Vagina (tissue), 2 donors: Measurements from ENCODE around the gene RAB27A. TPM values are rescaled to one million over a fixed set of nuclear protein-coding genes. Genes with fewer than 3 reads are reported as not detected.
"Not testable (repeated sequence)": the region's sequence is repeated elsewhere in the genome, so short reads cannot be mapped to it uniquely, and the experiment has no call there.

Source experiments
- DNase-seq, 2 donors: peaks; one replicate each; pipeline ENCODE4 v3.0.0-alpha.2; 2017; ENCODE audit errors: extremely low spot score in 2 of 2
- H3K27ac ChIP-seq: fragments of 200-600 bp; sonication (generic); one replicate; pipeline ENCODE4 v1.5.1; 2019
- H3K27me3 ChIP-seq: fragments of 200-600 bp; sonication (generic); one replicate; pipeline ENCODE4 v1.5.1; 2019
- H3K36me3 ChIP-seq, 2 donors: fragments of 200-600 bp; sonication (generic); one replicate each; pipeline ENCODE4 v1.5.1; 2017 to 2019
- H3K4me1 ChIP-seq: fragments of 200-600 bp; sonication (generic); one replicate; pipeline ENCODE4 v1.5.1; 2019
- H3K4me3 ChIP-seq, 2 donors: fragments of 200-600 bp; sonication (generic); 1 replicate in 1 of 2; 2 replicates in 1 of 2; pipeline ENCODE4 v1.5.1; 2016 to 2019
- H3K9me3 ChIP-seq: fragments of 200-600 bp; sonication (generic); one replicate; pipeline ENCODE4 v1.5.1; 2019
- POLR2A ChIP-seq, 2 donors: fragments of 450-650 bp; IDR thresholded peaks; one replicate each; pipeline ENCODE4 v1.6.1; 2017; ENCODE audit warnings: antibody characterized with exemption in 2 of 2, mild to moderate bottlenecking in 2 of 2, moderate library complexity in 2 of 2
- POLR2AphosphoS5 ChIP-seq, 2 donors: sonication (generic); formaldehyde crosslinking; IDR thresholded peaks; one replicate each; pipeline ENCODE4 v1.9.0; 2017; ENCODE audit warnings: antibody characterized with exemption in 2 of 2, mild to moderate bottlenecking in 2 of 2, low read depth in 1 of 2; ENCODE audit not compliant: insufficient read depth in 1 of 2
- intact Hi-C: fragments of 100-400 bp; cut with DNase I; formaldehyde crosslinking; loops from one replicate; pipeline ENCODE4 v1.15.1; 2023
- total RNA-seq: library from RNA; depleted of rRNA; stranded (reverse); fragments of >200 nt; gene quantifications from one replicate; pipeline ENCODE4 v1.2.3, GENCODE V29; 2016
- TF ChIP-seq, protein P1 (sequence below), 3 experiments: fragments of 450-650 bp in 2 of 3; fragments of 200-600 bp in 1 of 3; sonication (generic) in 1 of 3; IDR thresholded peaks; one replicate each; pipeline ENCODE4 v1.5.1; 2017 to 2019; ENCODE audit warnings: antibody characterized with exemption in 3 of 3, mild to moderate bottlenecking in 2 of 3, moderate library complexity in 2 of 3

RAB27A gene
- total RNA-seq, 1 donor from 2014 or later, result 29.5 TPM

DNA sequence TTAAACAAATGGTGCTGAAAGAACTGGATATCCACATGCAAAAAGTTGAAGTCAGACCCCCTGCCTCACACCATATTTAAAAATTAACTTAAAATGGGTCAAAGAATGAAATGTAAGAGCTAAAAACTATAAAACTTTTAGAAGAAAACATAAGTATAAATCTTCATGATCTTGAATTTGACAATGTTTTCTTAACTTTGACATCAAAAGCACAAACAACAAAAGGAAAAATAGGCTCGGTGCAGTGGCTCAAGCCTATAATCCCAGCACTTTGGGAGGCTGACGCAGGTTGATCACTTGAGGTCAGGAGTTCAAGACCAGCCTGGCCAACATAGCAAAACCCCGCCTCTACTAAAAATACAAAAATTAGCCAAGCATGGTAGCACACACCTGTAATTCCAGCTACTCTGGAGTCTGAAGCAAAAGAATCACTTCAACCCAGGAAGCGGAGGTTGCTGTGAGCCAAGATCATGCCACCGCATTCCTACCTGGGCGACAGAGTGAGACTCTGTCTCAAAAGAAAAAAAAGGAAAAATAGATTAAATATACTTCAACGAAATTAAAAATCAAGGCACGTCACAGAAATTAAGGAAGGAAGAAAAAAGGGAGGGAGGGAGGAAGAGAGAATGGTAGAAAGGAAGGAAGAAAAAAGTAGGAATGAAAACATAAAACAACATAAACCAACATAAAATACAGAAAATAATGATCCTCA lies 1.5 kb downstream of the RAB27A start:
- H3K9me3 ChIP-seq, result no peaks in the 10 kb centered on the region
- peaks cover 22% of the 10 kb centered on the region for H3K4me1 ChIP-seq
- peak in 1 of 2 donors; percentile 25 for DNase-seq
- TF ChIP-seq, protein P1, sequence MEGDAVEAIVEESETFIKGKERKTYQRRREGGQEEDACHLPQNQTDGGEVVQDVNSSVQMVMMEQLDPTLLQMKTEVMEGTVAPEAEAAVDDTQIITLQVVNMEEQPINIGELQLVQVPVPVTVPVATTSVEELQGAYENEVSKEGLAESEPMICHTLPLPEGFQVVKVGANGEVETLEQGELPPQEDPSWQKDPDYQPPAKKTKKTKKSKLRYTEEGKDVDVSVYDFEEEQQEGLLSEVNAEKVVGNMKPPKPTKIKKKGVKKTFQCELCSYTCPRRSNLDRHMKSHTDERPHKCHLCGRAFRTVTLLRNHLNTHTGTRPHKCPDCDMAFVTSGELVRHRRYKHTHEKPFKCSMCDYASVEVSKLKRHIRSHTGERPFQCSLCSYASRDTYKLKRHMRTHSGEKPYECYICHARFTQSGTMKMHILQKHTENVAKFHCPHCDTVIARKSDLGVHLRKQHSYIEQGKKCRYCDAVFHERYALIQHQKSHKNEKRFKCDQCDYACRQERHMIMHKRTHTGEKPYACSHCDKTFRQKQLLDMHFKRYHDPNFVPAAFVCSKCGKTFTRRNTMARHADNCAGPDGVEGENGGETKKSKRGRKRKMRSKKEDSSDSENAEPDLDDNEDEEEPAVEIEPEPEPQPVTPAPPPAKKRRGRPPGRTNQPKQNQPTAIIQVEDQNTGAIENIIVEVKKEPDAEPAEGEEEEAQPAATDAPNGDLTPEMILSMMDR (IDR thresholded peaks at IDR 0.05), result no peak
- TF ChIP-seq POLR2AphosphoS5 (IDR thresholded peaks at IDR 0.05; ENCODE audit: insufficient read depth in 1 of 2, low read depth in 1 of 2) (no peak), POLR2A (IDR thresholded peaks at IDR 0.05) (no peak)
- intact Hi-C loops, result no loop called here
- H3K36me3 ChIP-seq, result no peaks in the 10 kb centered on the region
- H3K27ac ChIP-seq, result peak overlapping the region; percentile 91
- H3K27me3 ChIP-seq, result no peaks in the 10 kb centered on the region
- peak overlapping the region in 1 of 2 donors; percentile 76 for H3K4me3 ChIP-seq

DNA sequence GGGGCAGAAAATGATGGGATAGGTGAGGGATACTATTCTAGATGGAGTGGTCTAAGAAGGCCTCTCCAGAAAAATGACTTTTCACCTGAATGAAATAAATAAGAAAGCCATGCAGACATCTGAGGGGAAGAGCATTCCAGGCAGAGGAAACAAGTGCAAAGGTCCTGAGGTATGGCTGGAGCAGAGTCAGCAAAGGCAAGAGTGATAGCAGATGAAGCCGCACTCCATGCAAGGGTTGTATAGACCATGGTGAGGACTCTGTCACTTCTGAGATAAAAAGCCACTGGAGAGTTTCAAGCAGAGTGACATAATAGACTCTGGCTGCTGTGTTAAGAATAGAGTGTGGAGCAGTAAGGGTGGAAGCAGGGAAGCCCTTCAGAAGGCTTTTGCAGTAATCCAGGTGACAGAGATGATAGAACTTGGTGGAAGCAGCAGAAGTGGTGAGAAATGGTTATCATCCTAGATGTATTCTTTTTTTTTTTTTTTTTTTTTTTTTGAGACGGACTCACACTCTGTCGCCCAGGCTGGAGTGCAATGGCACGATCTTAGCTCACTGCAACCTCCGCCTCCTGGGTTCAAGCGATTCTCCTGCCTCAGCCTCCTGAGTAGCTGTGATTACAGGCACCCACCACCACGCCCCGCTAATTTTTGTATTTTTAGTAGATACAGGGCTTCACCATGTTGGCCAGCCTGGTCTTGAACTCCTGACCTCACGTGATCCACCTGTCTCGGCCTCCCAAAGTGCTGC lies 3.0 kb downstream of the RAB27A start:
- H3K27me3 ChIP-seq, intact Hi-C loops, H3K27ac ChIP-seq, H3K36me3 ChIP-seq, H3K4me3 ChIP-seq, H3K9me3 ChIP-seq: not testable (repeated sequence)
- peak in 1 of 2 donors; percentile 34 for DNase-seq
- H3K4me1 ChIP-seq, result peaks cover 37% of the 10 kb centered on the region

DNA sequence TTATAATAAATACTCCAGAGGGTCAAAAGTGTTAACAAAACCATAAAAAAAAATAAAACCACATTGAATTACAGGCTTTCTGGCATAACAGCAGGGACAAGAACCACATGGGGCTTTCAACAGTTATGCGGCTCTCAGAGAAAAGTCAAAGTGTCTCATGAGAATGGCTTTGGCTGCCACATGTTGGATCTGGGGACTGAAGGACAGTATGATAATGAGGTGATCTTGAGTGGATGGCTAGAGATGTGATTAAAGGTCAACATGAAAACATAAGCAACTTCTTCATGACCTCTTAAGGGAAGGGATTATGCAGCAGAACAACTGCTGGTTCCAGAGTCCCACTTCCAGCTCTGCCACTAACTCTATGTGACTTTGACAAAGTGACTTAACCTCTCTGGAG lies 5.2 kb downstream of the RAB27A start:
- H3K9me3 ChIP-seq, result no peaks in the 10 kb centered on the region
- peak in 1 of 2 donors; percentile 32 for DNase-seq
- H3K4me3 ChIP-seq, result no peak overlapping the region
- TF ChIP-seq, protein P1 (IDR thresholded peaks at IDR 0.05), result no peak
- TF ChIP-seq POLR2A (IDR thresholded peaks at IDR 0.05), result no peak
- no peak for TF ChIP-seq POLR2AphosphoS5 (IDR thresholded peaks at IDR 0.05; ENCODE audit: insufficient read depth in 1 of 2, low read depth in 1 of 2)
- H3K36me3 ChIP-seq, result no peaks in the 10 kb centered on the region
- intact Hi-C loops, result no loop called here
- no peaks in the 10 kb centered on the region for H3K27me3 ChIP-seq
- H3K27ac ChIP-seq, result no peak overlapping the region
- peaks cover 42% of the 10 kb centered on the region for H3K4me1 ChIP-seq

DNA sequence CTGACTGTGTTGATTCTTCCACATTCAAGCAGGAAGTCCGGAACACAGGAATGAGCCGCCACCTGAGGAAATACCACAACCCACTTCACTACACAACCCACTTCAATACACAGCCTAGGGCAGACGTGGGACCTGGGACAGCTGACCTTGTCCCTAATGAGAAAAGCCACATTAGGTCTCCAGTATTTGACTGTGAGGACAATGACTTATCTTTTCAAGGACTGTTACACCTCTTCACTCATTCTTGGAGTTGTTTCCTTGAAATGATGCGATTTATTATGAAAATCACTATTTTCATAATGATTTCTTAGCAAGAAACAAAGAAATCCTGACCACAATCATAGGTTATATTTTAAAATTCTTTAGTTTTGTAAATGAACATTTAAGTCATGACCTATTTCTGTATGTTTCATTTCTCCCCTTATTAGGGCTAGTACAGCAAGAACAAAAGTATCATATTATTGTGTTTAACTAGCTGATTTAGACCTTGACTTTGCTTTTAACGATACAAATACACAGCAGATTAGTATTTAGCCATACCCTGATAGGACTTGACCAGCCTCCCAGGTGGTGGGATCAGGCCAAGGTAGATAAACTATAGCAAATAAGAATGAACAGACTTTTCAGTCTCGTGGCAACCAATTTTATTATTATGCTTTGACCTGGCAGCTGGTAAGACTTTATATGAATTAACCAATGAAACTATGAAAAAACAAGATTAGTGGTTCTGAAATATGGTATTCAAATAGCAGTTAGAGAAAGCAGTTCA lies 6.0 kb downstream of the RAB27A start:
- Histone ChIP-seq H3K4me3 (no peak overlapping the region), H3K27ac (peak overlapping the region; percentile 61), H3K36me3 (no peaks in the 10 kb centered on the region), H3K4me1 (peaks cover 39% of the 10 kb centered on the region), H3K9me3 (no peaks in the 10 kb centered on the region), H3K27me3 (no peaks in the 10 kb centered on the region)
- intact Hi-C loops, result no loop called here
- TF ChIP-seq, protein P1 (IDR thresholded peaks at IDR 0.05), result no peak
- TF ChIP-seq POLR2A (IDR thresholded peaks at IDR 0.05) (no peak), POLR2AphosphoS5 (IDR thresholded peaks at IDR 0.05; ENCODE audit: insufficient read depth in 1 of 2, low read depth in 1 of 2) (no peak)
- peak in 1 of 2 donors; percentile 0 for DNase-seq

DNA sequence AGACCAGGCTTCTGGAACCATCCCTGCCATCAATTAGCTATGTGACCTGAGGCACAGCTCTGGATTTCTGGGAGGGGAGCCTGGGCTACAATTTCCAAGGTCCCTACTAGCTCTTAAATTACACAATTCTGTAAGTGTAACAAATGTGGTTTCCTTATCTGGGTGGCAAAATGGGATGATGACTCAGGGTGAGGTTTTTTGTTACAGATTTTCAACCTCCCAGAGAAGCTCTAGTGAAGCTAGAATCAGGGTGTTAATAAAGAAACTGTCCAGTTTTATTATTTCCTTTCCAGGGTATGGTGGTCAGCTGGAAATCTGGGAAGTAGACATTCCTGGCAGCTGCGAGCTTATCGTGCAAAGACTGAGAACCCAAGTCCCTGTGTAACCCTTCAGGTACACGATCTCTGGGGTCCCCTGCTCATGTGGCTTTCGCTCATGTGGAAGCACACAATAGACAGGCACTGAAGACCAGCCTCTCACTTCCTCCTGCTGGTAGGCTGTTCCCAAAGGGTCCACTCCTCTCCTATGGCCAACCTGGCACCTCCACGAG lies 7.3 kb downstream of the RAB27A start:
- no peaks in the 10 kb centered on the region for H3K9me3 ChIP-seq
- TF ChIP-seq POLR2A (IDR thresholded peaks at IDR 0.05) (no peak), POLR2AphosphoS5 (IDR thresholded peaks at IDR 0.05; ENCODE audit: insufficient read depth in 1 of 2, low read depth in 1 of 2) (no peak)
- TF ChIP-seq, protein P1 (IDR thresholded peaks at IDR 0.05), result no peak
- H3K27ac ChIP-seq, result peak overlapping the region; percentile 61
- peaks cover 33% of the 10 kb centered on the region for H3K4me1 ChIP-seq
- H3K27me3 ChIP-seq, result no peaks in the 10 kb centered on the region
- DNase-seq, result no peak
- H3K36me3 ChIP-seq, result no peaks in the 10 kb centered on the region
- no peak overlapping the region for H3K4me3 ChIP-seq
- intact Hi-C loops, result no loop called here
